Activated naive CD4-positive, alpha-beta T cell treated with anti-CD3 and anti-CD28 coated beads, Interleukin-2, amount 10 ng/mL, durations not matched to agents 7 days and 5 days (primary cell): ENCODE data around the gene PTPN1.
"Not testable (repeated sequence)": the region's sequence is repeated elsewhere in the genome, so short reads cannot be mapped to it uniquely, and the experiment has no call there.

ENCODE experiments used
- CTCF ChIA-PET: fragments of 350-600 bp; sonication (Branson Sonifier 250); formaldehyde crosslinking; loops from one replicate; lab custom pipeline; 2021; ENCODE audit warnings: antibody characterized with exemption; lab: Charles Lee
- DNase-seq: peaks from one replicate; pipeline ENCODE4 v3.0.0-alpha.2; 2020
- H3K27ac Mint-ChIP-seq: one replicate; pipeline ENCODE4 v1.8.0; 2021; ENCODE audit warnings: mild to moderate bottlenecking, moderate library complexity, mixed read lengths
- H3K27me3 Mint-ChIP-seq: one replicate; pipeline ENCODE4 v1.8.0; 2021; ENCODE audit warnings: mild to moderate bottlenecking, mixed read lengths
- H3K36me3 Mint-ChIP-seq: one replicate; pipeline ENCODE4 v1.8.0; 2021; ENCODE audit warnings: mixed read lengths
- H3K4me1 Mint-ChIP-seq: one replicate; pipeline ENCODE4 v1.8.0; 2021; ENCODE audit warnings: mixed read lengths
- H3K4me3 Mint-ChIP-seq: one replicate; pipeline ENCODE4 v1.8.0; 2021; ENCODE audit warnings: mild to moderate bottlenecking, moderate library complexity, mixed read lengths
- H3K9me3 Mint-ChIP-seq: one replicate; pipeline ENCODE4 v1.8.0; 2021; ENCODE audit warnings: mixed read lengths

The PTPN1 gene

DNA sequence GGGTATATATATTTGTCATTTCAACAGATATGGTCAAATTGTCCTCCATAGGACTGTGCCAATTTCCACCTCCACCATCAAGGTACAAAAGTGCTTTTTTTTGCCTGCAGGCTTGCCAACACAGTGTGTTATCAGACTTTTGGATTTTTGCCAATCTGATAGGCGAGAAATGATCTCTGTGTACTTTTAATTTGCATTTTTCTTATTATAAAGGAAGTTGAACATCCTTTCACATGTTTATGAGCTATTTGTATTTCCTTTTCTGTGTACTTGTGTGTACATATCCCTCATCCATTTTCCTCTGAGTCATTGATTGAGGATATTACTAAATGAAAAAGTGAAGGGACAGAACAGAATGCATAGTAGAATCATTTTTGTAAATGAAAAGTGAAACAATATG lies 39.0 kb upstream of the PTPN1 start:
- H3K36me3 Mint-ChIP-seq: no peaks in the 10 kb centered on the region
- no peak for DNase-seq
- CTCF ChIA-PET: interaction anchor here (0.6 to 2.4 kb wide), 3 partner anchors 34 to 108 kb away, joined by 3 to 11 read pairs (median 3); no protein-coding TSS in a partner anchor
- peaks cover 5% of the 10 kb centered on the region for H3K27me3 Mint-ChIP-seq
- H3K9me3 Mint-ChIP-seq: no peaks in the 10 kb centered on the region
- no peak overlapping the region for H3K4me3 Mint-ChIP-seq
- H3K27ac Mint-ChIP-seq: no peak overlapping the region
- H3K4me1 Mint-ChIP-seq: peaks cover 31% of the 10 kb centered on the region

DNA sequence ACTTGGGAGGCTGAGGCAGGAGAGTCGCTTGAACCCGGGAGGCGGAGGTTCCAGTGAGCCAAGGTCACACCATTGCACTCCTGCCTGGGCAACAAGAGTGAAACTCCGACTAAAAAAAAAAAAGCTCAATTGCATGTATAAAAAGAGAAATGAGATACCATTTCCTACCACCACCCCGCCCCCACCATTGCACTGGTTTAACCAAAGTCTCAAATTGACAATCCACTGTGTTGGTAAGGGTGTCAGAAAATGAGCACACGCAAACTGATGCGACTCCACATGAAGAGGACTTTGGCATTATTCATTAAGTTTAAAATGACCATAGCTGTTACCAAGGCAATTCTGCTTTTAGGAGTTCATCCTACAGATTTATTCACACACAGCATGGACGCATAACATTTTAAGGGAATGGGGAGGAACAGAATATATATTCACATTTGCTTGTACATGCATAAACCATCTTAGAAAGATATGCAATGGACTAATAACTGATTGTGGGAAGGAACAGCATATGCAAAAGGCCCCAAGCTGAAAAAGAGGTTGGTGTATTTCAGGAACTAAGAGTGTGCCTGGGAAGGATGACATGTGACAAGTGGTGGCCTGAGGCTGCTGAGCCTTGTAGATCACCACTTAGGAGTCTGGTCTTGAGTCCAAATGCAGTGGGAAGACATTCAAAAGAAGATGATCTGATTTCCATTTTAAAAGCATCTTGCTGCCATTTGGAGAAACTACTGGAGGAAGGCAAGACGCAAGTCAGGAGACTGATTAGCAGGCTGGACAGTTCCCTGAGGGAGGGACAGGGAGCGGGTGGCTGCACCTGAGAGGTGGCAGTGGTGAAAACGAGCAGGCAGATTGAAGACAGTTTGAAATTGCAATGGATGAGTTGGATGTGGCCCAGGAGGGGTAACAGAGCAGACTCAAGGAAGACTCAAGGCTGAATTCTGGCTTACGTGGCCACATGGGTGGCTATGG lies 37.2 kb upstream of the PTPN1 start:
- DNase-seq: no peak
- no peak overlapping the region for H3K4me3 Mint-ChIP-seq
- peaks cover 40% of the 10 kb centered on the region for H3K4me1 Mint-ChIP-seq
- H3K36me3 Mint-ChIP-seq: no peaks in the 10 kb centered on the region
- no peak overlapping the region for H3K27ac Mint-ChIP-seq
- no peaks in the 10 kb centered on the region for H3K9me3 Mint-ChIP-seq
- peaks cover 5% of the 10 kb centered on the region for H3K27me3 Mint-ChIP-seq
- CTCF ChIA-PET: interaction anchor here (1.0 to 15.7 kb wide), 4 partner anchors 9 to 107 kb away, joined by 3 to 236 read pairs (median 7); no protein-coding TSS in a partner anchor

DNA sequence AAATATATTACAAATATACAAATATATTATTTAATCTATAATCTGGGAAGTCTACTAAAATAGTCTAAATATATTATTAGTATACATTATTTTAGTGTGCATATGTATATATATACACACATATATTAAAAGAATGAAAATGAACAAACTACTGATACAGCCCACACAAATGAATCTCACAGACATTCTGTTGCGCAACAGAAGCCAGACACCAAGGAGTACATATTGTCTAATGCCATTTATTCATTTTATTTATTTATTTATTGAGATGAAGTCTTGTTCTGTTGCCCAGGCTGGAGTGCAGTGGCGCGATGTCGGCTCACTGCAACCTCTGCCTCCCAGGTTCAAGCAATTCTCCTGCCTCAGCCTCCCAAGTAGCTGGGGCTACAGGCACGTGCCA lies 35.8 kb upstream of the PTPN1 start:
- CTCF ChIA-PET: interaction anchor here (1.0 to 15.7 kb wide), 2 partner anchors 100 to 286 kb away, joined by 3 to 236 read pairs; no protein-coding TSS in a partner anchor
- not testable (repeated sequence) for H3K4me3 Mint-ChIP-seq, H3K9me3 Mint-ChIP-seq, H3K27ac Mint-ChIP-seq, DNase-seq, H3K36me3 Mint-ChIP-seq, H3K27me3 Mint-ChIP-seq
- H3K4me1 Mint-ChIP-seq: peaks cover 50% of the 10 kb centered on the region

DNA sequence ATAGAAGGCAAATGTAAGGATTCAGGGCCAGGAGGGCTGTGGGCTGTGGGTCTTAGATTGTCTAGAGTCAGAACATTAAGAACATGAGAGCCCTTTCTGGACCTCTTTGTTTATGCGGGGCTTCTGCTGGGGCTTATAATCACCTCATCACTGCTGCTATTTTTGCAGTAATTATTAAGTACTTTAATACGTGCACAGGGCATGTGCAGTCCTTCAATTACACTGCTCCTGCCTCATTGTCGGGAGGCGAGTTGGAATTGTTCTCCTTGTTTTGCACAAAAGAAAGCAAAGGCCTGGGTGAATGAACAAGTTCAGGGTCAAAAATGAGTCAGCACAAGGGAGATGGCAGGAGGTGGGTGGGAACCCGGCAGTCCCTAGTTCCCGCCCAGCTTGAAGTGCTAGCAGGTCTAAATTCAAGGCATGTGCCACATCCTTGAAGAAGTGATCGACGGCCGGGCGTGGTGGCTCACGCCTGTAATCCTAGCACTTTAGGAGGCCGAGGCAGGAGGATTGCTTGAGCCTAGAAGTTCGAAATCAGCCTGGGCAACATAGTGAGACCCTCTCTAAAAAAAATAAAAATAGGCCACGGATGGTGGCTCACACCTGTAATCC lies 34.4 kb upstream of the PTPN1 start:
- Mint-ChIP-seq H3K4me3 (no peak overlapping the region), H3K9me3 (no peaks in the 10 kb centered on the region), H3K27me3 (peaks cover 5% of the 10 kb centered on the region), H3K36me3 (no peaks in the 10 kb centered on the region), H3K27ac (no peak overlapping the region), H3K4me1 (peaks cover 42% of the 10 kb centered on the region)
- DNase-seq: no peak
- CTCF ChIA-PET: interaction anchor here (15.7 kb wide), 1 partner anchor 98 kb away, joined by 236 read pairs; no protein-coding TSS in a partner anchor

DNA sequence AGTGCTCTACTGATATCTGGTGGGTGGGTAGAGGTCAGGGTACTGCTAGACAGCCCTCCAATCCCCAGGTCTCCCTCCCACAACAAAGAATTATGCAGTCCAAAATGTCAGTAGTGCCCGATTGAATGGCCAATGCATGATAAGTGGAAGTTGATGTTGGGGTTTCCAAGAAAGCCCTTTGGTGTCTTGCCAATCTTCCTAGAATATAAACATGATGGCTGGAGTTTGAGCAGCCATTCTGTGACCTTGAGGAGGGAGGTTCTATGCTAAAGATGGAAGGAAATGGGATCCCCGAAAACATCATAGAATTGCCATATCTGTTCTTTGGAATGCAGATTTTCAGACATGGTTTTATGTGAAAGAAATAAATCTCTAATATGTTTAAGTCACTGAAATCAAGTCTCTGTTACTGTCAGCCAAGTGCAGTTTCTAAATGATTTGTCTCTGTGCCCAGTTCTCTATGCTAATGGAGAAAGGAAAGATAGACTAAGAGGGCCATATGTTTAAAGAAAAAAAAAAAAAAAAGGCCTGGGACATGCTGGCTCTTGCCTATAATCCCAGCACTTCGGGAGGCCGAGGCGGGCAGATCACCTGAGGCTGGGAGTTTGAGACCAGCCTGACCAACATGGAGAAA lies 32.8 kb upstream of the PTPN1 start:
- H3K27me3 Mint-ChIP-seq: peaks cover 5% of the 10 kb centered on the region
- H3K4me3 Mint-ChIP-seq: no peak overlapping the region
- CTCF ChIA-PET: interaction anchor here (1.1 to 15.7 kb wide), 7 partner anchors 10 to 108 kb away, joined by 3 to 236 read pairs (median 5); no protein-coding TSS in a partner anchor
- H3K4me1 Mint-ChIP-seq: peaks cover 41% of the 10 kb centered on the region
- H3K36me3 Mint-ChIP-seq: no peaks in the 10 kb centered on the region
- H3K9me3 Mint-ChIP-seq: no peaks in the 10 kb centered on the region
- H3K27ac Mint-ChIP-seq: no peak overlapping the region
- DNase-seq: no peak

DNA sequence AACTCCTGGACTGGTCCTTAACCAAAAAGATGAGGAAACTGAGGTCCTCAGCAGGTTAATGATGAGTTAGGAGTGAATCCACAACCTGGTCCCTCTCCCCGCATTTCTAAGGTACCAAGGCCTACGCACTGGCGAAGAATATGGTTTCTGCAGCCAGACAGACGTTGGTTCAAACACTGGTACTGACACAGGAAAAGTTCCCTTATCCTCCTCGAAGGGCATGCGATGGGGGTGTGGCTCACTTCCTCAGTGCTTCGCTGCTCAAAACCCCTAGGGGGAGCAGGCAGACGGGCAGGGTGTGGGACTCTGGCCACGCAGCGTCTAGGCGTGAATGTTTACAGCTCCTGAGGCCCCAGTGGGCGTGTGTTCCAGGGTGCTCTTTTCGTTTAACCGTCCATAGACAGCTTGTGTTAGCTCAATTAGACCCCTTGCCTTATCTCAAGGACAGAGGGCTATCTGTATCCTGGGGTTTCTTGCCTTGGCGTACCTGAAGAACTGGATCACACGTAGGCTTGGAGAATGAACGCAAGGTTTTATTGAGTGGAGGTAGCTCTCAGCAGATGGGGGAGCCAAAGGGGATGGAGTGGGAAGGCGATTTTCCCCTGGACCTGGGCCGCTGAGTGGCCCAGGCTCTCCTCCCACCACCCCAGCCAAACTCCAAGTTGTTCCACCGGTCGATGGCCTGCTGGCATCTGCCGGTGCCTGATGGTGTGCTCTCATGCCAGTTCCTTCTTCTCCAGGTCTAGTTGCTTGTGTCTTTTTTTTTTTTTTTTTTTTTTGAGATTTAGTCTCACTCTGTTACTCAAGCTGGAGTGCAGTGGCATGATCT lies 31.8 kb upstream of the PTPN1 start:
- CTCF ChIA-PET: interaction anchor here (0.5 to 15.7 kb wide), 16 partner anchors 9 to 271 kb away, joined by 3 to 236 read pairs (median 4); no protein-coding TSS in a partner anchor
- no peak overlapping the region for H3K4me3 Mint-ChIP-seq

DNA sequence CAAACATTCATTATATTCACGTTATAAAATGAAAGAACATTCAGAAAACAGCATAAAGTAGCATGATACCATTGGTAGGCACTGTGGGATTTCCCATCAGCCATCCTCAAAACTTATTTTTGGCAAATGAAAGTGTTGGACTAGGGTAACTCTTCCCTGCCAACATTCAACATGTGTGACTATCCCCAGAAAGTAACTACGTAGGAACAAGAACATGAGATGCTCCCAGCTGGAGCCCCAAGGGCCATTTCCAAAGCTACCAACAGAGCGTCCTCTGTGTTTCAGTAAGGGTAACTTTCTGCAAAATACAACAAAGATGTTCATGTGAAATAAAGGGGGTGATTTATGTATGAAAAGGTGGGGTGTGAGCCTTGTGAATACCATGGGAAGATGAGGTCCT lies 28.4 kb upstream of the PTPN1 start:
- no peak for DNase-seq
- H3K36me3 Mint-ChIP-seq: peaks cover 2% of the 10 kb centered on the region
- no peaks in the 10 kb centered on the region for H3K9me3 Mint-ChIP-seq
- CTCF ChIA-PET: interaction anchor here (1.2 to 15.7 kb wide), 2 partner anchors 93 to 107 kb away, joined by 4 to 236 read pairs; no protein-coding TSS in a partner anchor
- no peak overlapping the region for H3K4me3 Mint-ChIP-seq
- H3K27ac Mint-ChIP-seq: no peak overlapping the region
- H3K4me1 Mint-ChIP-seq: peaks cover 54% of the 10 kb centered on the region
- H3K27me3 Mint-ChIP-seq: no peaks in the 10 kb centered on the region

More for the DNA sequence above, 31.8 kb upstream of the PTPN1 start:
- Mint-ChIP-seq H3K27me3 (peaks cover 3% of the 10 kb centered on the region), H3K9me3 (no peaks in the 10 kb centered on the region), H3K4me1 (peaks cover 51% of the 10 kb centered on the region), H3K36me3 (no peaks in the 10 kb centered on the region), H3K27ac (no peak overlapping the region)
- DNase-seq: peak; percentile 86

DNA sequence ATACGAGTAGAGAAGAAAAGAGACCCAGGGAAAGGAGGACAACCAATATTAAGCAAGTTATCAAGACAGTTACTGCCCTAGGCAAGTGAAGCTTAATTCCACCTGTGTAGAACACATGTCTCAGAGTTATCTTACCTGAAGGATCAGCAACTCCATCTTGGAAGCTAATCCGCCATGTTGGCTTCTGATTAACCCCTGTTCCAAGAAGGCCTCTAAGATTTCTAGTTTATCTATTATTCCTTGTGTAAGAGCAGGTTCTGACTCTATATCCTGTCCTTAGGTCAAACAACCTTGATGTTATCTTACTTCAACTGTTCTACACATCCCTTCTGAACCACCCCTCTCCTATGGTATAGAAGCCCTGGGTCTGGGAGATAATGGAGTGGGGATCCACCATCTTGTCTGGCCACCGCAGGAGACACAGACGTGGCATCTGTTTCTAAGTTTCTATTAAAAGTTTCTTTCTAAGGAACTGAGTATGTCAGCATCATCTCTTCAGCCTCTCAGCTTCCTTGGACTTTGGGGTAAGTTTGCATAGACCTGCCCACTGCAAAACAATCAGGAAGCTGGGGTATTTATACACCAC lies 27.7 kb upstream of the PTPN1 start:
- CTCF ChIA-PET: interaction anchor here (1.5 to 15.7 kb wide), 3 partner anchors 19 to 106 kb away, joined by 3 to 236 read pairs (median 6); no protein-coding TSS in a partner anchor
- no peaks in the 10 kb centered on the region for H3K27me3 Mint-ChIP-seq

DNA sequence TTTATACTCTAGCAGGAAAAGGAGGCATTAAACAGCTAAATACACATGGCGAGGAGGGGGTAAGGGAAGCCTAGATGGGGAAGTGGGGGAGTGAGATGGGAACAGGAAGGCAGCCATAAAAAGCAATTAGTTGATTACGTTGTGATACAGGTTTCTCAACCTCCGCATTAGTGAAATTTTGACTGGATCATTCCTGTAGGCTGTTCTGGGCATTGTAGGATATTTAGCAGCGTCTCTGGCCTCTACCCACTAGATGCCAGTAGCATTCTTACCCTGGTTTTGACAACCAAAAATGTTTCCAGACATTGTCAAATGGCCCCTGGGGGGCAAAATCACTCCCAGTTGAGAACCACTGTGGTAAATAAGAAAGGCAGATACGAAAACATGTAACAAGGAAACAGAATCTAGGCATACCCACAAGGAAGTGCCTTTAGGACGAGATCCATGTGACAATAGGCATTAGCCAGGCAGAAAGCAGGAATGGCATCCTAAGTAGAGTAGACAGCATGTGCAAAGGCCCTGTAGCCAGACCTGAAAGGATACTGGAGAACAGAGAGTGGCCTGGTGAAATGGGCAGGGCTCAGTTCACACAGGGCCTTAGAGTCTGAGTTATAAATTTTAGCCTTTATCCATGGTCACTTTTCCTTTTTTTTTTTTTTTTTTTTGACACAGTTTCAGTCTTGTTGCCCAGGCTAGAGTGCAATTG lies 25.8 kb upstream of the PTPN1 start:
- Mint-ChIP-seq H3K27me3 (no peaks in the 10 kb centered on the region), H3K36me3 (peaks cover 2% of the 10 kb centered on the region), H3K4me1 (peaks cover 39% of the 10 kb centered on the region), H3K9me3 (no peaks in the 10 kb centered on the region), H3K4me3 (peak overlapping the region; percentile 73), H3K27ac (peak overlapping the region; percentile 87)
- CTCF ChIA-PET: interaction anchor here (0.6 to 15.7 kb wide), 5 partner anchors 29 to 438 kb away, joined by 3 to 236 read pairs (median 3); no protein-coding TSS in a partner anchor
- no peak for DNase-seq

More for the DNA sequence above, 27.7 kb upstream of the PTPN1 start:
- no peaks in the 10 kb centered on the region for H3K9me3 Mint-ChIP-seq
- H3K36me3 Mint-ChIP-seq: peaks cover 2% of the 10 kb centered on the region
- peaks cover 51% of the 10 kb centered on the region for H3K4me1 Mint-ChIP-seq
- no peak for DNase-seq
- peak overlapping the region; percentile 87 for H3K27ac Mint-ChIP-seq
- H3K4me3 Mint-ChIP-seq: peak overlapping the region; percentile 73

DNA sequence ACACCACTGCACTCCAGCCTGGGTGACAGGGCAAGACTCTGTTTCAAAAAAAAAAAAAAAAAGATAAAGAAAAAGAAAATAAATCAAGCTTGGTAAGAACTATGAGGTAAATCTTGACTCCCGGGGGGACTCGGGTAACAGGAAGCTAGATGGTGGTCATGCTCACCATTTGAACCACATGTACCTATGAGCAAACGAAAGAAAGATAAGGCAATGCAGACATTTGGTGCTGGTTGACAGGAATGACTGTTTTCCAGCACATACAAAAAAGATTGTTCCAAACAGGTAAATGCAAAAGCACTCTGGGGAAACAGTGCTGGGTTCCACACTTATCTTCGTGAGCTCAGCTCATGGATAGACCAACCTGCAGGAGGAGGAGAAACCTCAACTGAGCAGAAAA lies 22.8 kb upstream of the PTPN1 start:
- Mint-ChIP-seq H3K27me3 (no peaks in the 10 kb centered on the region), H3K9me3 (no peaks in the 10 kb centered on the region), H3K36me3 (peaks cover 2% of the 10 kb centered on the region), H3K4me1 (peaks cover 29% of the 10 kb centered on the region), H3K4me3 (no peak overlapping the region), H3K27ac (no peak overlapping the region)
- CTCF ChIA-PET: interaction anchor here (0.9 to 15.7 kb wide), 5 partner anchors 9 to 87 kb away, joined by 3 to 236 read pairs (median 3); no protein-coding TSS in a partner anchor
- no peak for DNase-seq

DNA sequence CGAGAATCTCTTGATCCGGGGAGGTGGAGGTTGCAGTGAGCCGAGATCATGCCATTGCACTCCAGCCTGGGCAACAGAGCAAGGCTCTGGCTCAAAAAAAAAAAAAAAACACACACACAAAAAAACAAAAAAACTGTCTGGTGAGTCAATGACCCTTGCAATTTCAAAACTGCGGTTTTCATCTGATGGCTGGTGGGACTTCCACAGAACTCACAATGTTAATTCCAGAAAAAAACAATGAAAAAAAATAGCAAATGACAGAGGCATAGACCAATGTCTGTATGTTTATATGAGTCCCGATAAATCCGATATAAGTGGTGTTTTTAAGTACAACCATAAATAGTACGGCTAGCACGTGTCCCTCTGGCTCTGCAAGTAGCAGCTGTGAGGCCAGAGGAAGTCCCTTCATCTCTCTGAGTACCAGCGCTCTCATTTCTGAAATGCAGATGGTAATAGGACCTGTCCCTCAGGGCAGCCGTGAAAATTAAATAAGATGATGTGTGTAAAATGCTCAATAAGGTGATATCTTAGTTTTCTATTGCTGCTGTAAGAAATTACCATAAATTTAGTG lies 21.9 kb upstream of the PTPN1 start:
- no peak for DNase-seq
- Mint-ChIP-seq H3K36me3 (peaks cover 2% of the 10 kb centered on the region), H3K27ac (no peak overlapping the region), H3K9me3 (no peaks in the 10 kb centered on the region), H3K4me3 (no peak overlapping the region), H3K27me3 (no peaks in the 10 kb centered on the region), H3K4me1 (peaks cover 20% of the 10 kb centered on the region)
- CTCF ChIA-PET: interaction anchor here (0.9 to 15.7 kb wide), 3 partner anchors 11 to 86 kb away, joined by 3 to 236 read pairs (median 3); no protein-coding TSS in a partner anchor

DNA sequence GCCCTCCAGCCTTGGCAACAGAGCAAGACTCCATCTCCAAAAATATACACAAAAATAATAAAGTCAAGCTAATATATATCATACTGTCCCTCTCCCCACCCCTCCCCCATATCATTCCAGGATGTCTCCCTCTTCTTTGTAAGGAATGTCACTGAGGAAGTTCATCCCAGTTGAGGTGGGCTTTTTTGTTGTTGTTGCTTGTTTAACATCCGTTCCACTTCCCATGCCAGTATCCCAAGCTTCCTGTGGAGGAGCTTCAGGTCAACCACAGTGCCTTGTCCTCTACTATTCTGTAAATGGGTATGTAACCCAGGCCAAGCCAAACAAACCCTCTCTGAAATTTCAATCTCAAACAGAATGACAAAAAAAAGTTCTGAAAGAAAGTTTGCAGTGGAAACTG lies 19.0 kb upstream of the PTPN1 start:
- no peak overlapping the region for H3K4me3 Mint-ChIP-seq
- no peaks in the 10 kb centered on the region for H3K9me3 Mint-ChIP-seq
- no peaks in the 10 kb centered on the region for H3K36me3 Mint-ChIP-seq
- H3K4me1 Mint-ChIP-seq: peaks cover 5% of the 10 kb centered on the region
- DNase-seq: no peak
- peaks cover 5% of the 10 kb centered on the region for H3K27me3 Mint-ChIP-seq
- H3K27ac Mint-ChIP-seq: no peak overlapping the region
- CTCF ChIA-PET: interaction anchor here (0.9 kb wide), 1 partner anchor 27 kb away, joined by 4 read pairs; no protein-coding TSS in a partner anchor
